Measurements from ENCODE around the gene AP2S1.
"Not testable (repeated sequence)": the region's sequence is repeated elsewhere in the genome, so short reads cannot be mapped to it uniquely, and the experiment has no call there.

AP2S1 gene

GRCh38 chr19:46866407-46867136 is 15.9 kb upstream of the AP2S1 start:
- no peak for DNase-seq

- DNase-seq: peak; percentile 42
Measured at GRCh38 chr19:46863818-46864629, 13.4 kb upstream of the AP2S1 start.

GRCh38 chr19:46862974-46863632 is 12.5 kb upstream of the AP2S1 start:
- no peak for DNase-seq

- DNase-seq: no peak
Measured at GRCh38 chr19:46862503-46862834, 11.8 kb upstream of the AP2S1 start.

- peak; percentile 18 for DNase-seq
Measured at GRCh38 chr19:46861691-46862502, 11.3 kb upstream of the AP2S1 start.

GRCh38 chr19:46860846-46861690 is 10.4 kb upstream of the AP2S1 start, which contains the start of gene ARHGAP35:
TSS of gene ARHGAP35 (plus strand) at chr19:46860997. CDS start at chr19:46918676, 57,679 bp downstream.
- no peak for DNase-seq

GRCh38 chr19:46860125-46860845 is 9.6 kb upstream of the AP2S1 start:
- DNase-seq: peak; percentile 92

GRCh38 chr19:46859637-46860124 is 9.0 kb upstream of the AP2S1 start:
- no peak for DNase-seq

- peak; percentile 94 for DNase-seq
Measured at GRCh38 chr19:46856062-46857022, 5.7 kb upstream of the AP2S1 start.

- DNase-seq: not testable (repeated sequence)
Measured at GRCh38 chr19:46854698-46855097, 4.1 kb upstream of the AP2S1 start.

GRCh38 chr19:46852830-46853229 is 2.2 kb upstream of the AP2S1 start:
- DNase-seq: no peak

- no peak for DNase-seq
Measured at GRCh38 chr19:46849610-46850009, 1.0 kb downstream of the AP2S1 start.

- no peak for DNase-seq
Measured at GRCh38 chr19:46848389-46848788, 2.3 kb downstream of the AP2S1 start.

GRCh38 chr19:46847528-46847927 is 3.1 kb downstream of the AP2S1 start:
- no peak for DNase-seq

GRCh38 chr19:46845959-46846459 is 4.6 kb downstream of the AP2S1 start:
- DNase-seq: no peak

- no peak for DNase-seq
Measured at GRCh38 chr19:46844067-46844489, 6.6 kb downstream of the AP2S1 start.

GRCh38 chr19:46842791-46843190 is 7.9 kb downstream of the AP2S1 start:
- DNase-seq: no peak

- peak; percentile 1 for DNase-seq
Measured at GRCh38 chr19:46841458-46842083, 9.1 kb downstream of the AP2S1 start.

GRCh38 chr19:46840498-46840942 is 10.1 kb downstream of the AP2S1 start:
- peak; percentile 15 for DNase-seq
